Measurements from ENCODE around the gene XG. TPM values are rescaled to one million over a fixed set of nuclear protein-coding genes. Genes with fewer than 3 reads are reported as not detected.
"Not testable (repeated sequence)": the region's sequence is repeated elsewhere in the genome, so short reads cannot be mapped to it uniquely, and the experiment has no call there.

XG gene
- total RNA-seq, 1 experiment from 2014 or later, result not detected

- not testable (repeated sequence) for DNase-seq (ENCODE audit: low read depth)
Observed at GRCh38 chrX:2780472-2781225, 28.8 kb downstream of the XG start.

DNA sequence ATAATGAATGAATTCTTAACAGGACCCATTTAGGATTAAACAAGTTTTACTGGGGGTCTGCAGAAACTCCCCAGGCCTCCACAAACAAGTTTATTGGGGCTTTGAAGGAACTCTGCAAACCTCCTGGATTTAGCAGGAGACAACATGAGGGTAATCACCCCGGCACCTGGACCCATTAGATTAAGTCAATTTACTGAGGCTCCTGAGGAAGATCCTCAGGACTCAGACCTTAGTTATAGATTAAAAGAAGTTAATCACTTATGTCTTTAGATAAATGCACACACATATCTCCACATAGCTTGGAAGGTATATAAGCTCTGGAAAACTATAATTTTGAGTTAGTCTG, 29.4 kb downstream of the XG start:
- DNase-seq (ENCODE audit: low read depth), result no peak

GRCh38 chrX:2781698-2782097, 29.9 kb downstream of the XG start:
- DNase-seq (ENCODE audit: low read depth), result no peak

DNA sequence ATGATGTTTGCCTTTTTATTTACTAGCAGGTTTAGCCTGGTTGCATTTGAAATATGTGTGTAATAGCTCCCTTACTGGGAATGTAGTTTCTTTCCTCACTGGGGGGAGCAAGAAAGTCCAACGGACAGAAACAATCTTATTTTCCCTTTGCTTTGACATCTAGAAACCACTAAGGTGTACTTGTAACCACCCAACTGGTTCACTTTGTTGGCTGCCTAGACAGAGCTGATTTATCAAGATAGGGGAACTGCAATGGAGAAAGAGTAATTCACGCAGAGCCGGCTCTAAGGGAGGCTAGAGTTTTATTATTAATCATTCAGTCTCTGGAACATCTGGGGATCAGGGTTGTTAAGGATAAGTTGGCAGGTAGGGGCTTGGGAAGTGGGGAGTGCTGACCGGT, 30.3 kb downstream of the XG start:
- no peak for DNase-seq (ENCODE audit: low read depth)

DNA sequence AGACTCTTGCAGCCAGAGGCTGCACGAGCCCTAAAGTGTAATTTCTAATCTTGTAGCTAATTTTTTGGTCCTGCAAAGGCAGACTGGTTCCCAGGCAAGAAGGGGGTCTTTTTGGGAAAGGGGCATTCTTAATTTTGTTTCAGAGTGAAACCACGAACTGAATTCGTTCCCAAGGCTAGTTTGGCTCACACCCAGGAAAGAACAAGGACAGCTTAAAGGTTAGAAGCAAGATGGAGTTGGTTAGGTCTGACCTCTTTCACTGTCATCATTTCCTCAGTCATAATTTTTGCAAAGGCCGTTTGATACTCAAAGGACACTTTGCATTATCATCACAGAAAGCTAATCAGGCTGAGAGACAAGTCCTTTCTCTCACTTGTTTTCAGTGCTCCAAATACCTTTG, 30.9 kb downstream of the XG start:
- no peak for DNase-seq (ENCODE audit: low read depth)

DNA sequence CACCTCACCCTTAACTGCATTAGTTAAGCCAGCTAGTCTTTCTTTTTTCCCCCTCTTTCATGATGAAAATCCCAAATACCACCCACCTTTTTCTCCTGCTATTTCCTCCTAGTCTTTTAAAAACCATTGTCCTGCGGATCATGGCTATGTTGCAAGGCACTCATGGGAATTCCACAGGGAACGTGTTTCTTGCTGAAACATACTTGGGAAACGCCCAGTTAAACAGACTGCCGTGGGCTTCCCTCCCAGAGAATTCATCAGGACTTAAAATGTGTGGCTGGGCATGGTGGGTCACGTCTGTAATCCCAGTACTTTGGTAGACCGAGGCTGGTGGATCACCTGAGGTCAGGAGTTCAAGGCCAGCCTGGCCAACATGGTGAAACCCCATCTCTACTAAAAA, 32.2 kb downstream of the XG start:
- no peak for DNase-seq (ENCODE audit: low read depth)

GRCh38 chrX:2785538-2785937, 33.7 kb downstream of the XG start:
- no peak for DNase-seq (ENCODE audit: low read depth)

DNA sequence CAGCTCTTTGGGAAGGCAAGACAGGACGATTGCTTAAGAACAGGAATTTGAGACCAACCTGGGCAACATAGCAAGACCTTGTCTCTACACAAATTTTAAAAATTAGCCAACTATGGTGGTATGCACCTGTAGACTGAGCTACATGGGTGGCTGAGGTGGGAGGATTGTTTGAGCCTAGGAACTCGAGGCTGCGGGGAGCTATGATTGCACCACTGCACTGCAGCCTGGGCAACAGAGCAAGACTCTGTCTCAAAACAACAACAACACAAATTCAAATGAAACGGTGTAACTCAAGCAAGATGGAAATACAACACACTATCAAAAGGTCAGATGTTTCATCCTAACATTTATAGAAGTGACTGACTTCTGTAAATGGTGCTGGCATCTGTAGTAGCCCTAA, 37.1 kb downstream of the XG start:
- no peak for DNase-seq (ENCODE audit: low read depth)

DNA sequence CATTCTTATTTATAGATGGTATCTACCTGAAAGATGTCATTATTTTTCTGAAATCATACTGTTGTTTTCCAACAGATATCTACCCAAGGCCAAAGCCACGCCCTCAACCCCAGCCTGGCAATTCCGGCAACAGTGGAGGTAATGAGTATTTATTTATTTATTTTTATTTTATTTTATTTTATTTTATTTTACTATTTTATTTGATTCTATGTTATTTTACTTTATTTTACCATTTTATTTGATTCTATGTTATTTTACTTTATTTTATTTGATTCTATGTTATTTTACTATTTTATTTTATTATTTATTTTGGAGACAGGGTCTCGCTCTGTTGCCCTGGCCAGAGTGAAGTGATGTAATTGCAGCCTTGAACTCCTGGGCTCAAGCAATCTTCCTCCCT, 37.7 kb downstream of the XG start:
- no peak for DNase-seq (ENCODE audit: low read depth)

DNA sequence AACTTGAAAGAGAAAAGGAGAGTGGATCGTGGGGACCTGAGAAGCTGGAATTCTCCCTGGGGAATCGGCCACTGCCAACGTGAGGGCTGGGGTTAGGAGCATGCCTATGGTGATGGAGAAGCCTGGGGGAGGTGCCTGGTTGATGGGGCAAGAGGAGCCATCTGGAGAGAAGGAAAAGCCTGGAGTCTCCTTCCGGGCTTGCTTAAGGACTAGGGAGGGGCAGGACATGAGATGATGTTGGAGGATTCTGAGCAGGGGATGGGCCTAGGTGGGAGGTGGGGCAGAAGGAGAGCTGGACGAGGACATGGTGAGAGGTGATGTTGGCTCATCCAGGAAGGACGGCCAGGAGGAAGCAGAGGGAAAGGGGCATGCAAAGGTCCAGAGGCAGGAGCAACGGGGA, 41.9 kb downstream of the XG start:
- no peak for DNase-seq (ENCODE audit: low read depth)

GRCh38 chrX:2794336-2794735, 42.5 kb downstream of the XG start:
- DNase-seq (ENCODE audit: low read depth), result no peak

DNA sequence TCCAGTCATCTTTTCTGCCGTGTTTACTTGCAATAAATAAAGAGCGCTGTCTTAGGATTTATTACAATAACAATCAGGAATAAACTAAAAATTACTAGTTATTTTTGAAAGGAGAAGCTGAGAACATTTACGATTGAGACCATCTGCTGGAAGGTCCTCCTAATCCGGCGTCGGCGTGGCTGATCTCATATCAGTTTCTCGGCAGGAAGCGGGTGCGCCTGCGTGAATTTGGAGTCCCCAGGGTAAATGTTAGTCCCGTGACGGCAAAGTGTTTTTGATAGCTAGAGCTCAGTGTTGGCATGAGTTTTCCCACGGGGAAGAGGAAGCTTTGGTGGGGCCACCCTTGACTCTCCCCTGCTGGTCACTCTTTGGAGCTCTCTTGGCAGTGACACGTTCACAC, 45.0 kb downstream of the XG start:
- not testable (repeated sequence) for DNase-seq (ENCODE audit: low read depth)

- no peak for DNase-seq (ENCODE audit: low read depth)
Observed at GRCh38 chrX:2799369-2799768, 47.5 kb downstream of the XG start.

- DNase-seq (ENCODE audit: low read depth), result not testable (repeated sequence)
Observed at GRCh38 chrX:2799980-2800379, 48.1 kb downstream of the XG start.

GRCh38 chrX:2801223-2801622, 49.4 kb downstream of the XG start:
- no peak for DNase-seq (ENCODE audit: low read depth)

DNA sequence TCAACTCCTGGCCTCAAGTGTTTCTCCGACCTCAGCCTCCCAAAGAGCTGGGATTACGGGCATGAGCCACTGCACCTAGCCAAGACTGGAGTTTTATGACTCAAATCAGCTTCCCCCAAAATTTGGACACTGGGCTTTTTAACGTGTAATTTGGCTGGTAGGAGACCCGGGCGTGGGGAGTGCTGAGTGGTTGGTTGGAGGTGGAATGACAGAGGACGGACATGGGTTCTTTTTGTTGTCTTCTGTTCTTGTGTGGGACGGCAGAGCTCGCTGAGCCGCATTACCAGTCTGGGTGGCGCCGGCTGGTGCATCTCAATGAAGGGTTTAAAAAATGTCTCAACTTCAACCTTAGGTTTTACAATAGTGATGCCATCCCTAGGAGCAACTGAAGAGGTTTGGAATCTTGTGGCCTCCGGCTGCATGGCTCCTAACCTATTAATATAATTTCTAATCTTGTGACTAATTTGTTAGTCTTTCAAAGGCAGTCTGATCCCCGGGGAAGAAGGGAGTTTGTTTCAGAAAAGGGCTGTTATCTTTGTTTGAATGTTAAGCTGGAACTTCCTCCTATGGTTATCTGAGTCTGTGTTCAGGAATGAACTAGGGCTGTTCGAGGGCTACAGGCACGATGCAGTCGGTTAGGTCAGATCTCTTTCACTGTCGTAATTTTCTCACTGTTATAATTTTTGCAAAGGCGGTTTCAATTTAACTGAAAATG, 50.7 kb downstream of the XG start:
- peak; percentile 12 for DNase-seq (ENCODE audit: low read depth)

GRCh38 chrX:2803486-2803885, 51.6 kb downstream of the XG start:
- not testable (repeated sequence) for DNase-seq (ENCODE audit: low read depth)

DNA sequence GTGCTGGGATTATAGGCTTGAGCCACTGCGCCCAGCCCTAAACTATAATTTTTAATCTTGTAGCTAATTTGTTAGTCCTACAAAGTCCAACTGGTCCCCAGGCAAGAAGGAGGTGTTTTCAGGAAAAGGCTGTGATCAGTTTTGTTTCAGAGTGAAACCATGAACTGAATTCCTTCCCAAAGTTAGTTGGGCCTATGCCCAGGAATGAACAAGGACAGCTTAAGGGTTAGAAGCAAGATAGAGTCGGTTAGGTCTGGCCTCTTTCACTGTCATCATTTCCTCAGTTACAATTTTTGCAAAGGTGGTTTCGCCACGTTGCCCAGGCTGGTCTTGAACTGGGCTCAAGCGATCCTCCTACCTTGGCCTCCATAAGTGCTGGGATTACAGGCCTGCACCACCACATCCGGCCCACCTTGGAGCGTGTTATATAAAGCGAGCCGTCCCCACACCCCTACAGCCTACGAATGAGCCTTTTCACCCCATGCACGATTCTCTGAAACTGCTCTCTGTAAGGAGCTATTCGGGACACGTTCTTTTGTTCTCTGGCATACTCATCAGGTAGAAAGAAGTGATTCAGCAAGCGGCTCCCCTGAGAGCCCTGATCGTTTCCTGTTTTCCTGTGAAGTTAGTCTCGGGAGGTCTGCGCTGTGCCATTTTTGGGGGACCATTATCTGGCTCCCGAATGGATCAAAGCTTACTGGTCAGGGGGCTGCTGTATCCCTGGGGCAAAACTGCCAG, 52.4 kb downstream of the XG start:
- DNase-seq (ENCODE audit: low read depth), result peak; percentile 32

DNA sequence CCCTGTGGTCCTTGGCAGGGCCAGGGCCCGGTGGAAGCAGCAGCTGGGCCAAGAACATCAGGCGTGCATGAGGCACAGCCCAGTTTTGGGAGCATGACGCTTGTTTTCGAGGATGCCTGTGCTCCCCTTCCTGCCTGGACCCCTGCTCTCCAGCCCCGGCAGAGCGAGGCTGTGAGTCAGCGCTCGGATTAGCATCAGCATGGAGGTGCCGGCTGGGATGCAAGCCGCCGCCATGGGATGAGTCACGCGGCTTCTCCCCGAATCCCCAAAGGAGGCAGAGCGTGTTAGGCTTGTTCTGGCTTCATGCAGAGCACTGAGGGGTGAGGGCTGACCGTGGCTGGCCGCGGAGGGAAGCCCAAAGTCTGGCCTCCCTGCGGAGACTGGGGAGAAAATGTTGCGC, 53.0 kb downstream of the XG start:
- peak; percentile 76 for DNase-seq (ENCODE audit: low read depth)

DNA sequence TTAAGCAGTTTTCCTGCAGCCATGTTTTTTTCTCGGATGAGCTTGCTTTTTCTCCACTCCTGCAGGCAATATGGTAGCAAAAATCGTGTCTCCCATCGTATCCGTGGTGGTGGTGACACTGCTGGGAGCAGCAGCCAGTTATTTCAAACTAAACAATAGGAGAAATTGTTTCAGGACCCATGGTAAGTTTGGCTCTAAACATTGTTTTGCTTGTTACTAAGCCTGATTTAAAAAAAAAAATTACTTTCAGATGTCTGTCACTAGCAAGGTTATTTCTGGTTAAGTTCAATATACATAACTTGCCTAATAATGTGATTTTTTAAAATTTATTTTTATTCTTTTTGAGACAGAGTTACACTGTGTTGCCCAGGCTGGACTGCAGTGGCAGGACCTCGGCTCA, 59.4 kb downstream of the XG start:
- DNase-seq (ENCODE audit: low read depth), result no peak

GRCh38 chrX:2812161-2812907, 60.5 kb downstream of the XG start:
- peak; percentile 42 for DNase-seq (ENCODE audit: low read depth)

- DNase-seq (ENCODE audit: low read depth), result no peak
Observed at GRCh38 chrX:2817036-2817435, 65.2 kb downstream of the XG start.

Data from Daoy (cell line).